WTC11 (cell line): ENCODE results near the gene RITA1.

Experiments
- ATF6 ChIP-seq: sonication (generic); formaldehyde crosslinking; IDR thresholded peaks from 2 replicates; pipeline ENCODE4 v1.8.1; 2023; ENCODE audit warnings: mild to moderate bottlenecking, missing genetic modification reagents
- CREB1 ChIP-seq: sonication (generic); formaldehyde crosslinking; IDR thresholded peaks from 2 replicates; pipeline ENCODE4 v1.8.0; 2023; ENCODE audit warnings: mild to moderate bottlenecking, missing genetic modification reagents
- CTCF ChIP-seq: fragments of 200-600 bp; IDR thresholded peaks from 2 replicates; pipeline ENCODE4 v1.8.0; 2022; ENCODE audit warnings: antibody characterized with exemption
- ELF4 ChIP-seq: sonication (generic); formaldehyde crosslinking; IDR thresholded peaks from 2 replicates; pipeline ENCODE4 v1.8.1; 2022; ENCODE audit warnings: low read depth, mild to moderate bottlenecking, moderate library complexity, missing genetic modification reagents
- ETV6 ChIP-seq: sonication (generic); formaldehyde crosslinking; IDR thresholded peaks from 2 replicates; pipeline ENCODE4 v1.8.1; 2022; ENCODE audit warnings: mild to moderate bottlenecking, missing genetic modification reagents
- FOXP1 ChIP-seq: sonication (generic); formaldehyde crosslinking; IDR thresholded peaks from 2 replicates; pipeline ENCODE4 v1.8.0; 2022; ENCODE audit warnings: missing genetic modification reagents, mild to moderate bottlenecking, moderate library complexity, borderline replicate concordance
- IRF1 ChIP-seq: sonication (generic); formaldehyde crosslinking; IDR thresholded peaks from 2 replicates; pipeline ENCODE4 v1.8.0; 2023; ENCODE audit warnings: missing genetic modification reagents
- MYBL2 ChIP-seq: sonication (generic); formaldehyde crosslinking; IDR thresholded peaks from 2 replicates; pipeline ENCODE4 v1.8.1; 2023; ENCODE audit warnings: mild to moderate bottlenecking, moderate library complexity, missing genetic modification reagents
- TEAD4 ChIP-seq: sonication (generic); formaldehyde crosslinking; IDR thresholded peaks from 2 replicates; pipeline ENCODE4 v1.8.0; 2022; ENCODE audit warnings: mild to moderate bottlenecking, missing genetic modification reagents
- USF2 ChIP-seq: sonication (generic); formaldehyde crosslinking; IDR thresholded peaks from 2 replicates; pipeline ENCODE4 v1.8.1; 2023; ENCODE audit warnings: mild to moderate bottlenecking, missing genetic modification reagents, moderate library complexity
- ZNF423 ChIP-seq: fragments of 250-450 bp; sonication (Bioruptor Pico); IDR thresholded peaks from 2 replicates; pipeline ENCODE4 v2.1.2; 2022; ENCODE audit warnings: mild to moderate bottlenecking, moderate library complexity

- TF ChIP-seq TEAD4 (CRISPR knock-in tag), result no peak
- TF ChIP-seq CTCF, result no peak
- TF ChIP-seq ETV6 (CRISPR knock-in tag), result no peak
- no peak for TF ChIP-seq USF2
- no peak for TF ChIP-seq ZNF423
- no peak for TF ChIP-seq MYBL2 (CRISPR knock-in tag)
- no peak for TF ChIP-seq FOXP1
- no peak for TF ChIP-seq IRF1
- no peak for TF ChIP-seq ATF6
- no peak for TF ChIP-seq ELF4
- TF ChIP-seq CREB1, result no peak
These were observed 19.3 kb downstream of the RITA1 start for GRCh38 chr12:113204804-113205203.
